ENCODE measurements around the gene FBXO33.

Gene FBXO33

DNA sequence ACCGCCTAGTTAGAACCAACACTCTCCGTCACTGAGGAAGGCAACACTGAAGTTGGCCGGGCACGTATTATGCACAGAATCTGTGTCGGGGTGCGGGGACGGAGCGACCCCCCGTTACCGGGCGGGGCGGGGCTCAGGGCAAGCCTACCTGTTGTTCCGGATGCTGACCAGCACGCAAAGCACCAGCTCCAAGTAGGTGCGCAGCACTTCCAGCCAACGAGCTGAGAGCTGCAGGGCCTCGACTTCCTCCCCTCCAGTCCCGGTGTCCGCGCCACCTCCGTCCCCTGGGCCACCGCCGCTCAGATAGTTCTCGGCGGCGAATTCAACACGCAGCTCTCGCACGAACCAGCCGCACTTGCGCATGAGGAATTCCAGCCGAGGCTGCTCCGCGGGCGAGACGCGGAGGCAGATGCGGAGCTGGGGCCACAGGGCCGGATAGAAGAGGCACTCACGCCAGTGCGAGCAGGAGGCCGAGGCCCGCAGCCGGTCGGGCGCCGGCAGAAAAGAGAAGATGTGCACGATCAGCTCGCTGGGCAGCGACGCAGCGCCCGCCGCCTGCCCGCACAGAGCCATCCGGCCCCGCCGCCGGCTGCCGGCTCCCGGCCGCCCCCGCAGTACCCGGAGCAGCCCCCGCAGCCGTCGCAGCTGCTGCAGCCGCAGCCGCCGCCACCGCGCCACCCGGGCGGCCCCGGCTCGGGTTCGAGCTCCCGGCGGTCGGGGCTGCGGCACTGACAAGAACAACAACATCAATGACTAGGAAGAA lies 636 bp downstream of the FBXO33 start:
- peak; percentile 25 for DNase-seq (ENCODE audit: low read depth)

- DNase-seq (ENCODE audit: low read depth) = no peak
These were observed 1.3 kb downstream of the FBXO33 start for GRCh38 chr14:39430762-39431415.

DNA sequence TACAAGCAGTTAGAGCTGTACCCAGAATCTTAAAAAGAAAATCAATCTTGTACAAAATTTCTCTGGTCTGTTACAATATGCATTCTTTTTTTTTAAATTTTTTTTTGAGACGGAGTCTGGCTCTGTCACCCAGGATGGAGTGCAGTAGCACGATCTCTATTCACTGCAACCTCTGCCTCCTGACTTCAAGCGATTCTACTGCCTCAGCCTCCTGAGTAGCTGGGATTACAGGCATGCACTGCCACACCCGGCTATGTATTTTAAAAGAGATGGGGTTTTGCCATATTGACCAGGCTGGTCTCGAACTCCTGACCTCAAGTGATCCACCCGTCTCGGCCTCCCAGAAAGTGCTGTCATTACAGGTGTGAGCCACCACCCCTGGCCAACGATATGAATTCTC lies 4.1 kb downstream of the FBXO33 start:
- DNase-seq (ENCODE audit: low read depth) = no peak

GRCh38 chr14:39426605-39427004 lies 5.6 kb downstream of the FBXO33 start:
- no peak for DNase-seq (ENCODE audit: low read depth)

DNA sequence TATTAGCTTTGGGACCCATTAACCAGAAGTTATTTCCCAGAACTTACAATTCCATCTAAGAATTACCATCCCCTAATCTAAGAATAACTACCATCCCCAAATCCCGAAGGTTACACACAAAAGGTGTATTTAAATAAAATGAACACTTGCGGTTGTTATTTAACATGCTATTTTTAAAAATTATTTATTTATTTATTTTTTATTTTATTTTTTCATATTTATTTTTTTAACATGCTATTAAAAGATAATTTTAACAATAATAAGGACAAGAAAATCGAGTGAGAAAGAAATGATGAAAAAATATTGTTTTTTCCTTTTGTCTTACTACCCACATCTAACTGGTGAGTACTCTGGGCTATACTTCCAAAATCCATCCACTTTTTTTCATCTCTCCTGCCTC lies 6.3 kb downstream of the FBXO33 start:
- DNase-seq (ENCODE audit: low read depth) = no peak

- no peak for DNase-seq (ENCODE audit: low read depth)
These were observed 8.4 kb downstream of the FBXO33 start for GRCh38 chr14:39423793-39424192.

DNA sequence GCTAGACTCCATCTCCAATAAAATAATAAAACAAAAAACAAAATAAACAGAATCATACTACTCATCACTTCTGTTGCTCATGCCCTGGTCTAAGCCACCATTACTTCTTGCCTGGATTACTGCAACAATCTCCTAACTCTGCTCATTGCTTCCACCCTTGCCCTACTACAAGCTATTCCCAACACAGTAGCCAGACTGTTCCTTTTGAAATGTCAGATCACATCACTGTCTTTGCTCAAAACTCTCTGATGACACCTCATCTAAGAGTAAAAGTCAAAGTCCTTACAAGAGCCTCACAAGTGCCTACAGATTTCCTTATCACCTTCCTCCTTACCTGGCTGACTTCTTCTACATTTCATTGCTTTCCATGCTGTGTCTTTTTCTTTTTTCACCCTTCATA lies 10.0 kb downstream of the FBXO33 start:
- DNase-seq (ENCODE audit: low read depth) = no peak

DNA sequence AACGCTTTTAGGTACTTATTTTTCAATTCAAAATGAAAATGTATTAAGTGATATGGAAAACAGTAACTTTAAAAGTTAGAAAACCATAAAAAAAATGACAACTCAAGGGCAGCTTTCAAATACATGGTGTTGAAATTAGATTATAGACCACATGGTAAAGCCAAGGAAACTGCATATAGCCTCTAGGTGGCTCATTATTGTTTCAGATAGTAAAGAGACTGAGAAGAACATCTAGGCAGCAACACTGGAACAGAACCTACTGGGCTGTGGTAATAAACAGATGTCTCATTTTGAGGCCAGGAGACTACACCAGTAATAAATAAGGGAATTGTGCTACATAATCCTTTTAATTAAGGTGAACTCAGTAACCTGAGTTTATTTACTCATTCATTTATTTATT lies 13.0 kb downstream of the FBXO33 start:
- no peak for DNase-seq (ENCODE audit: low read depth)

GRCh38 chr14:39417014-39417413 lies 15.2 kb downstream of the FBXO33 start:
- DNase-seq (ENCODE audit: low read depth) = no peak

- no peak for DNase-seq (ENCODE audit: low read depth)
These were observed 16.2 kb downstream of the FBXO33 start for GRCh38 chr14:39416072-39416471.

DNA sequence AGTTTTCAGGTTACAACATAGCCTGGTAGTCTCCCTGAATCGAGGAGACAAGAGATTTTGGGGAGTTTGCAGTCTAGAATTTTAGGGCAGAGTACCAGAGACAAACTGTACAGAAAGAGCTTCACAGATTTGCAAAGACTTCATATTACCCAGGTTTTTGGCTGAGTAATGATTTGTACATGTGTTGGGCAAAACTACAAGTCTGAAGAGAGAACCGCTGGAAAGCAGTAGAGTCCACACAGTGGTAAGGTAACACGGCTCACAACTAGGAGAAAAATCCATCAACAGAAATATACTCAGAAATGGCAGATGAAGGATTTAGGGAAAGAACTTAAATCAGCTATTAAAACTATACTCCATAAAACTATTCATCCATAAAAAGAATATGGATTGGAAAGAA lies 25.7 kb downstream of the FBXO33 start:
- no peak for DNase-seq (ENCODE audit: low read depth)

DNA sequence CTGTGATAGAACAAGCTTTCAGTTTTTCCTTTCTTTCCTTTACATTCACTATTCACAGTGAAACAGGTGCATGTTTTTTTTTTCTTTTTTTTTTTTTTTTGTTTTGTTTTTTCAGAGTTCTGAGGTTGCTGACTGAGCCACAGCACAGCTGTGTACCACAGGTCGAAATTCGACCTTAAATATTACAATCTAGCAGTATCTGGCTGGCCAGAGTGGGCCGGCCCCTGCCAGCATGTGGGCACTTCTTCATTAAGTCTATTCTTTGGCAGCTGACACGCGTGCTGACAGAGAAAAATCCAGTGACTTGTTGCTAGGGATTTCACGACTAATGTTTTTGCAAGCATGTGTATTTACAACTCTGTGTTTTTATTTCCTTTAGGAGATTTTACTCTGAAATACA lies 33.9 kb downstream of the FBXO33 start:
- no peak for DNase-seq (ENCODE audit: low read depth)

DNA sequence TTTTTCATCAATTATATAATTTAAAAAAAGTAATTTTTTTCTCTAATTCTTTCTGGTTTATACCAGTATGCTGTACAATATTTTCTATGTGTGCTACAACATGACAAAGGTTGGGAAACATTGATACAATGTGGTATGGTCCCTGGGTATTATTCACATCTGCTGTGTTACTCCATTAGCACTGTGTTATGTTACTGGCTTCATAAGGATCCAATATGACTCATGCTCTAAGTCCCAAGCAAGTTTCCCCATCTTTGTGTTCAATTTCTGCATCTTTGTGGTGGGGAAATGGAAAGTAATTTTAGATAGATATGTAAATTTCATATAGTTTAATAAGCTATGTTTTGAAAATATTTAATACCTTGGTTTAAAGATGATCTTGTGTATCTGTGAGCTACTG lies 35.8 kb downstream of the FBXO33 start:
- DNase-seq (ENCODE audit: low read depth) = no peak

GRCh38 chr14:39395555-39396254 lies 36.5 kb downstream of the FBXO33 start:
- no peak for DNase-seq (ENCODE audit: low read depth)

- no peak for DNase-seq (ENCODE audit: low read depth)
These were observed 38.9 kb downstream of the FBXO33 start for GRCh38 chr14:39393289-39393688.

DNA sequence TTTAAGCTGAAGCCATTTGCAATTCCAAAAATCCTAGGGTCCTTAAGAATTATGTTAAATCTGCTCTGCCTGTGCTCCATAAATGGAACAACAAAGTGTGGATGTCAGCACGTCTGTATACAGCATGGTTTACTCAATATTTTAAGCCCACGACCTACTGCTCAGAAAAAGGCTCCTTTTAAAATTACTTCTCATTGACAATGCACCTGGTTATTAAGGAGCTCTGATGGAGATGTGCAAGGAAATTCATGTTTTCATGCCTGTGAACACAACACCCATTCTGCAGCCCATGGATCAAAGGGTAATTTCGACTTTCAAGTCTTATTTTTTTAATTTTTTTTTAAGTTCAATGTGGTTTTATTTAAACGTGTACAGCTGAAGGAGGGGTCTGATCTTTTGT lies 48.1 kb downstream of the FBXO33 start:
- DNase-seq (ENCODE audit: low read depth) = no peak

DNA sequence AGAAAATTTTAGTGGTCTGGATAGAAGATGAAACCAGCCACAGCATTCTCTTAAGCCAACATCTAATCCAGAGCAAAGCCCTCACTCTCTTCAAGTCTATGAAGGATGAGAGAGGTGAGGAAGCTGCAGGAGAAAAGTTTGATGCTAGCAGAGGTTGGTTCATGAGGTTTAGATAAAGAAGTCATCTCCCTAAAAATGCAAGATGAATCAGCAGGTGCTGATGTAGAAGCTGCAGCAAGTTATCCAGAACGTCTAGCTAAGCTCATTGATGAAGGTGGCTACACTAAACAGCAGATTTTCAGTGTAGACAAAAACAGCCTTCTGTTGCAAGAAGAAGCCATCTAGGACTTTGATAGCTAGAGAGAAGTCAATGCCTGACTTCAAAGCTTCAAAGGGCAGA lies 48.5 kb downstream of the FBXO33 start:
- DNase-seq (ENCODE audit: low read depth) = no peak

DNA sequence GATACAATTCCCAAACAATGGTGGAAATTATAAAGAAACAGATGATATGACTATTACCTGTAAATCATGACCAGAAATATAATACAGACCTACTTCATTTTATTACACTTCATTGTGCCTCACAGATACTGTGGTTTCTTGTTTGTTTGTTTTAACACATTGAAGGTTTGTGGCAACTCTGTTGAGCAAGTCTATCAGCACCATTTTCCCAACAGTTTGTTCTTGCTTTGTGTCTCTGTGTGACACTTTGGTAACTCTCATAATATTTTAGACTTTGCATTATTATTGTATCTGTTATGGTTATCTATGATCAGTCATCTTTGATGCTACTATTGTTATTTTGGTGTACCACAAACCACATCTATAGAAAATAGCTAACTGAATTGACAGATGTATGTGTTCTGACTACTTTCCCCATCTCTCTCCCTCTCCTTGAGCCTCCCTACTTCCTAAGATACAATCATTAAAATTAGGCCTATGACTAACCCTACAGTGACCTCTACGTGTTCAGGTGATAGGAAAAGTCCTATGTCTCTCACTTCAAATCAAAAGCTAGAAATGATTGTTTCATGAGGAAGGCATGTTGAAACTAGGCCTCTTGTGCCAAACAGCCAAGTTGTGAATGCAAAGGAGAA lies 49.1 kb downstream of the FBXO33 start:
- DNase-seq (ENCODE audit: low read depth) = no peak

DNA sequence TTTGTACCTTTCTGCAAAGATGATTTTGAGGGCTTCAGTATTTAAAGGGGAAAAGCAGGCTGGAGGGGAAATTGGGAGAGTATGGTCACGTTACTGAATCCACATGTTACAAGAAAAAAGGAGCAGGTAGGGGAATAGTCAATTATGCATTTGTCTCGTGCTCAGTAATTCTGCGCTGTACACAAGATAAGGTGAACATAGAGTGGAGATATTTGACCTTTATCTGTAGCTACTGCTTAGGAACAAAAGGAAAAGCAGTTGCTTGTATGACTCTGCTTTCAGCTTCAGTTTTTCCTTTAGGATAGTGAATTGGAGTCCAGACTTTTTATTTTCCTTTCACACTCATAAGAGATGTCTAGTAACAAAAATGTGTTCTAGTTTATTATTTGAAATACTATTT lies 49.8 kb downstream of the FBXO33 start:
- no peak for DNase-seq (ENCODE audit: low read depth)

- DNase-seq (ENCODE audit: low read depth) = no peak
These were observed 50.9 kb downstream of the FBXO33 start for GRCh38 chr14:39381366-39381765.

- no peak for DNase-seq (ENCODE audit: low read depth)
These were observed 55.4 kb downstream of the FBXO33 start for GRCh38 chr14:39376667-39377403.

DNA sequence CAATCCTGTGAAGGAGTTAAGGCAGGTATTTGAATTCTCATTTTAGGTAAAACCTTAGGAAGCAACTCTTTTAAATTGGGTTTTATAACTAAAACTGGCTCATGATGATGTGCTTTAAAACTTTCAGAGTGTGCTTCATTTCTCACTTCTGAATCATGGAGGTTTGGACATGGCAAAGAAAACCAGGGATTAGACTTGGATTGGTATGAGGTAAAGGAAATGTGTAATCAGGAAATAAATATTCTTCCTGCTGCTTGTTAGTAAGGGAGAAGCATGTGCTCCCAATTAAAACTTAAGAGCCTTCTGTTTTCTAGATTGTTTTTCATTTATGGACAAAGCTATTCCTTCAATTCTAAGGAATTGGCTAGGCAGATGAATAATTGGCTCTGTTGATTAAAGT lies 57.4 kb downstream of the FBXO33 start:
- no peak for DNase-seq (ENCODE audit: low read depth)
